Cardiac muscle cell (in vitro differentiated cells and primary cell): ENCODE results near the gene PARVA. TPM values are rescaled to one million over a fixed set of nuclear protein-coding genes. Genes with fewer than 3 reads are reported as not detected.

Source experiments
- DNase-seq, 2 donors: peaks; one replicate each; pipeline versions ENCODE4 v3.0.0 to v3.0.0-alpha.2; 2010 to 2017; ENCODE audit warnings: low read depth in 1 of 2, low spot score in 1 of 2
- H3K27ac ChIP-seq: fragments of 200-600 bp; sonication (generic); 2 replicates; pipeline ENCODE4 v1.5.1; 2016
- H3K27me3 ChIP-seq: fragments of 200-600 bp; sonication (generic); 2 replicates; pipeline ENCODE4 v1.6.0; 2016; ENCODE audit warnings: control low read depth
- H3K36me3 ChIP-seq: fragments of 200-600 bp; sonication (generic); 2 replicates; pipeline ENCODE4 v1.5.1; 2016; ENCODE audit warnings: control low read depth
- H3K4me1 ChIP-seq: fragments of 200-600 bp; sonication (generic); 2 replicates; pipeline ENCODE4 v1.8.1; 2017; ENCODE audit warnings: low read depth, mild to moderate bottlenecking, mixed run types
- H3K4me3 ChIP-seq: fragments of 200-600 bp; sonication (generic); 2 replicates; pipeline ENCODE4 v1.5.1; 2016; ENCODE audit warnings: mild to moderate bottlenecking
- H3K9me3 ChIP-seq: fragments of 200-600 bp; sonication (generic); 2 replicates; pipeline ENCODE4 v1.5.1; 2017; ENCODE audit warnings: low read depth, mild to moderate bottlenecking, control low read depth
- CTCF ChIP-seq: IDR thresholded peaks from 2 replicates; pipeline ENCODE4 v1.5.1; 2012; ENCODE audit warnings: low read depth, mild to moderate bottlenecking, low read length
- polyA plus RNA-seq: library from polyadenylated mRNA; unstranded; fragments of >200 nt; fragmentation: Nextera tagmentation; extraction: Ambion mirVana; gene quantifications from 2 replicates; pipeline ENCODE4 v1.2.1, GENCODE V29; 2016
- total RNA-seq: library from RNA; depleted of rRNA; stranded (reverse); fragments of >200 nt; gene quantifications from 2 replicates; pipeline ENCODE4 v1.2.3, GENCODE V29; 2016

The PARVA gene
- total and polyA plus RNA-seq, 2 experiments from 2014 or later = 13.0 to 24.2 TPM

GRCh38 chr11:12421386-12421785, 44.0 kb downstream of the PARVA start:
- H3K9me3 ChIP-seq = no peaks in the 10 kb centered on the region
- H3K36me3 ChIP-seq = no peaks in the 10 kb centered on the region
- no peaks in the 10 kb centered on the region for H3K27me3 ChIP-seq
- DNase-seq = no peak
- no peak for TF ChIP-seq CTCF
- H3K27ac ChIP-seq = no peak overlapping the region
- no peak overlapping the region for H3K4me3 ChIP-seq
- H3K4me1 ChIP-seq = no peaks in the 10 kb centered on the region

GRCh38 chr11:12426176-12426575, 48.8 kb downstream of the PARVA start:
- no peak for TF ChIP-seq CTCF
- no peak overlapping the region for H3K27ac ChIP-seq
- no peaks in the 10 kb centered on the region for H3K27me3 ChIP-seq
- H3K4me1 ChIP-seq = peaks cover 8% of the 10 kb centered on the region
- H3K4me3 ChIP-seq = no peak overlapping the region
- no peaks in the 10 kb centered on the region for H3K9me3 ChIP-seq
- no peaks in the 10 kb centered on the region for H3K36me3 ChIP-seq
- DNase-seq = no peak

GRCh38 chr11:12429155-12429554, 51.8 kb downstream of the PARVA start:
- no peak for TF ChIP-seq CTCF
- DNase-seq = no peak
- no peaks in the 10 kb centered on the region for H3K9me3 ChIP-seq
- H3K4me3 ChIP-seq = no peak overlapping the region
- no peak overlapping the region for H3K27ac ChIP-seq
- no peaks in the 10 kb centered on the region for H3K36me3 ChIP-seq
- peaks cover 15% of the 10 kb centered on the region for H3K4me1 ChIP-seq
- no peaks in the 10 kb centered on the region for H3K27me3 ChIP-seq

GRCh38 chr11:12430351-12430750, 53.0 kb downstream of the PARVA start:
- Histone ChIP-seq H3K27me3 (no peaks in the 10 kb centered on the region), H3K4me1 (peaks cover 27% of the 10 kb centered on the region), H3K9me3 (no peaks in the 10 kb centered on the region), H3K4me3 (no peak overlapping the region), H3K36me3 (no peaks in the 10 kb centered on the region), H3K27ac (peak overlapping the region; percentile 45)
- no peak for TF ChIP-seq CTCF
- peak in 1 of 2 donors; percentile 80 for DNase-seq

GRCh38 chr11:12430954-12431595, 53.7 kb downstream of the PARVA start:
- no peak for TF ChIP-seq CTCF

GRCh38 chr11:12432507-12432906, 55.1 kb downstream of the PARVA start:
- TF ChIP-seq CTCF = no peak
- no peak overlapping the region for H3K4me3 ChIP-seq
- H3K36me3 ChIP-seq = no peaks in the 10 kb centered on the region
- peaks cover 31% of the 10 kb centered on the region for H3K4me1 ChIP-seq
- H3K9me3 ChIP-seq = no peaks in the 10 kb centered on the region
- H3K27me3 ChIP-seq = no peaks in the 10 kb centered on the region
- no peak for DNase-seq
- no peak overlapping the region for H3K27ac ChIP-seq

More at GRCh38 chr11:12430954-12431595, 53.7 kb downstream of the PARVA start:
- Histone ChIP-seq H3K27me3 (no peaks in the 10 kb centered on the region), H3K36me3 (no peaks in the 10 kb centered on the region), H3K27ac (peak overlapping the region; percentile 45), H3K4me3 (no peak overlapping the region), H3K9me3 (no peaks in the 10 kb centered on the region), H3K4me1 (peaks cover 31% of the 10 kb centered on the region)
- peak in 1 of 2 donors; percentile 95 for DNase-seq
